ENCODE data around the gene TAX1BP3.

The TAX1BP3 gene

DNA sequence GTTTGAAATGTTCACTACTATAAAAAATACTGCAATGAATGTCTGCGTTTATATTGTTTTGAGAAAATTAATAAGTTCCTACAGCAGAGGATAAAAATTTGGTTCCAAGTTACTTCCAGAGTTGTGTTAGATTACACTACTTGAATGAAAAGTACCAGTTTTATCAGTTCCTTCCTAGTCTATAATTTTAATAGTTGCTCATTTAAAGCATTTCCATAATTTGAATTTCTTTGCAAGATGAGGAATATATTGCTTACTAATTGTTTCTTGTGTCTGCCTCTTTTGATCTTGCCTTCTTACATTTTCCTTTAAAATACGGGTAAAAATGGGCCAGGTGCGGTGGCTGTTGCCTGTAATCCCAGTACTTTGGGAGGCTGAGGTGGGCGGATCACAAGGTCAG, 4.2 kb upstream of the TAX1BP3 start:
- H3K4me1 ChIP-seq (ENCODE audit: control insufficient read depth, insufficient read depth, low read length) = peaks cover 16% of the 10 kb centered on the region
- H3K9me3 ChIP-seq (ENCODE audit: control insufficient read depth in 2 of 2, low read length in 2 of 2) = no peaks in the 10 kb centered on the region
- no peaks in the 10 kb centered on the region for H3K27me3 ChIP-seq (ENCODE audit: control insufficient read depth in 1 of 2, insufficient read depth in 2 of 2, low read length in 2 of 2)
- H3K36me3 ChIP-seq (ENCODE audit: control insufficient read depth in 2 of 2, insufficient read depth in 2 of 2, low read length in 2 of 2) = peaks cover 0 to 3% of the 10 kb centered on the region in 2 donors
- H3K9ac ChIP-seq (ENCODE audit: low read length in 2 of 2) = no peak overlapping the region
- no peak overlapping the region for H3K4me3 ChIP-seq (ENCODE audit: low read length in 2 of 2)
- no peak overlapping the region for H3K27ac ChIP-seq (ENCODE audit: low read length)

DNA sequence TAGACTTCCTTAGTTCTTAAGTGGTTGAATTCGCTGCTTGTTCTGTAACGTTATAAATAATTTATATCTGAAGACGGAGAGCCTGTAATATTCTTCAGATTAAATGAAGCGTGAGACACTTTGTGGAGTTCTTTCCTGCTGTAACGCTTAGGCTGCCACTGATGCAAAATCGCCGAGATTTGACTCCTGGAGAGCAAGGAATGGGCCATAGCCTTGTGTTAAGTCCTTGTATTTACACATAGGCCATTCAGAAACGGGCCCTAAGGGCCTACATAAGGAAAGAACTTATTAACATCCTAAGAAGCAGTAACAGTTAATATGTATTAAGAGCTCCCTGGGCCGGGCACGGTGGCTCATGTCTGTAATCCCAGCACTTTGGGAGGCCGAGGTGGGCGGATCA, 1.2 kb upstream of the TAX1BP3 start:
- Histone ChIP-seq H3K9ac (ENCODE audit: low read length in 2 of 2) (peak overlapping the region; percentile 89 to 92), H3K4me3 (ENCODE audit: low read length in 2 of 2) (peak overlapping the region; percentile 90 to 91), H3K9me3 (ENCODE audit: control insufficient read depth in 2 of 2, low read length in 2 of 2) (no peaks in the 10 kb centered on the region), H3K27ac (ENCODE audit: low read length) (peak overlapping the region; percentile 79), H3K4me1 (ENCODE audit: control insufficient read depth, insufficient read depth, low read length) (peaks cover 35% of the 10 kb centered on the region), H3K27me3 (ENCODE audit: control insufficient read depth in 1 of 2, insufficient read depth in 2 of 2, low read length in 2 of 2) (no peaks in the 10 kb centered on the region), H3K36me3 (ENCODE audit: control insufficient read depth in 2 of 2, insufficient read depth in 2 of 2, low read length in 2 of 2) (peaks cover 0 to 5% of the 10 kb centered on the region in 2 donors)

DNA sequence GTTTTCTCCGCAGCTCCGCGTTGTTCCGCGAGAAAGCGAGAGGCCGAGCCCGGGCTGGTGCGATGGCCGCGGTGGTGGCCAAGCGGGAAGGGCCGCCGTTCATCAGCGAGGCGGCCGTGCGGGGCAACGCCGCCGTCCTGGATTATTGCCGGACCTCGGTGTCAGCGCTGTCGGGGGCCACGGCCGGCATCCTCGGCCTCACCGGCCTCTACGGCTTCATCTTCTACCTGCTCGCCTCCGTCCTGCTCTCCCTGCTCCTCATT, 638 bp upstream of the TAX1BP3 start:
- H3K27me3 ChIP-seq (ENCODE audit: control insufficient read depth in 1 of 2, insufficient read depth in 2 of 2, low read length in 2 of 2) = no peaks in the 10 kb centered on the region
- peak overlapping the region; percentile 89 to 92 for H3K9ac ChIP-seq (ENCODE audit: low read length in 2 of 2)
- no peaks in the 10 kb centered on the region for H3K9me3 ChIP-seq (ENCODE audit: control insufficient read depth in 2 of 2, low read length in 2 of 2)
- H3K27ac ChIP-seq (ENCODE audit: low read length) = peak overlapping the region; percentile 79
- H3K4me3 ChIP-seq (ENCODE audit: low read length in 2 of 2) = peak overlapping the region; percentile 90 to 91
- H3K36me3 ChIP-seq (ENCODE audit: control insufficient read depth in 2 of 2, insufficient read depth in 2 of 2, low read length in 2 of 2) = peaks cover 5 to 10% of the 10 kb centered on the region in 2 donors
- peaks cover 35% of the 10 kb centered on the region for H3K4me1 ChIP-seq (ENCODE audit: control insufficient read depth, insufficient read depth, low read length)

DNA sequence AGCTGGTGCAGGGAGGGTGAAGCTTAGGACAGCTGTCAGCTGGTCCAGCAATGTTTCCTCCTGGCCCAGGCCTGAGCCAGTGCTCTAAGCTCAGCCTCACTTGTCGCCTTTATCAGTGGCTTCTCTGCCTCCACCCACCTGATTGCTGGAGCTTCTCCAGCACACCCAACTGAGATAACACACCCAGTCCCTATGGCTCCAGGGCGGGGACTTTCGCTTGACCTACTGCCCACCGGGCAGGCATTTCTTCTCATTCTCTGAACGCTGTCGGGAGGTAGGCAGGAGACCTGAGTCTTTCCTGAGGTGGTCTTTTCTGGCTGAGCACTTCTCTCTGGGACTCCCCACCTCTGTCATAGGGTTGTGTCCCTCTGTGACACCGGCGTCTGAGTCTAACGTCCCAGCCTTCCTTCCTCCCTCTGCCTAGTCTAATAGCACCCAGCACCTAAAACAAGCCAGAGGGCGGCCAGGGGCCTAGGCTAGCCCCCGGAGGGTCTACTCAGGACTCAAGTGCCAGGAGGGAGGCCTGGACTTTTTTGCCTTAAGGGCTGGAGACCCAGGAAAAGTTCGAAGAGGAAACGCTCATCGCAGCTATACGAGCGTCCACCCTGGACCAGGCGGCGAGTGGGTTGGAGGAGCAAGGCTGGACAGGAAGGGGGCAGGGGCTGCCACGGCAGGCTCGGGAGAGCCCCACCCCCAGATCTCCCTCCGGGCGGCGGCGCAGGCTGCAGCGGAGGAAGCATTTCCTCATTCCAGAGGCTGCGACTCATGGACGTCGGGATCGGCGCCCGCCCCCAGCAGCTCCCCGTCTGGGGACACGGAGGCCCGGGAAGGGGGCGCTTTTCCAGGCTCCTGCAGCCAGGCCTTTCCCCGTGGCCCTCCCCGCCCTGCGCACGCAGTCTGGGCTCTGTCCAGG, 756 bp downstream of the TAX1BP3 start:
- Histone ChIP-seq H3K36me3 (ENCODE audit: control insufficient read depth in 2 of 2, insufficient read depth in 2 of 2, low read length in 2 of 2) (peaks cover 8 to 11% of the 10 kb centered on the region in 2 donors), H3K9ac (ENCODE audit: low read length in 2 of 2) (peak overlapping the region; percentile 87 to 93), H3K9me3 (ENCODE audit: control insufficient read depth in 2 of 2, low read length in 2 of 2) (no peaks in the 10 kb centered on the region), H3K27ac (ENCODE audit: low read length) (peak overlapping the region; percentile 89), H3K4me1 (ENCODE audit: control insufficient read depth, insufficient read depth, low read length) (peaks cover 35% of the 10 kb centered on the region), H3K27me3 (ENCODE audit: control insufficient read depth in 1 of 2, insufficient read depth in 2 of 2, low read length in 2 of 2) (no peaks in the 10 kb centered on the region), H3K4me3 (ENCODE audit: low read length in 2 of 2) (peak overlapping the region; percentile 90 to 91)

DNA sequence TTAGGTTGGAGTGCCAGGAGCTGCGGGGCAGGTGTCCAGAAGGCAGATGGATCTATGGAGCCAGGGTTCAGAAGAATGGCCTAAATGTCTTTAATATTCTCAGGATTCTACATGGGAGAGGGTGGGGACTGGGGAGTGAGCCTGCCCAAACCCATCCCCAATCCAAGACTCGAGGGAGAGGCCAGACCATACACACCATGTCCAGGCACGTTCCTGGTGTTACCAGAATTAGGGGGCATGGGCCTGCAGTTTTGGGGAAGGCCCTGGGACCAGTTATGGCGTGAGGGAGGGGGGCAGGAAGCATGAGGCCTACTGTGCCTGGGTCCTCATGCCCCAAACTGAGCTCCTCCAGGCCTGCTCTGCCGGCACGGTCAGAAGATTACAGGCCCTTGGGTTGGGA, 1.9 kb downstream of the TAX1BP3 start:
- Histone ChIP-seq H3K36me3 (ENCODE audit: control insufficient read depth in 2 of 2, insufficient read depth in 2 of 2, low read length in 2 of 2) (peaks cover 8% of the 10 kb centered on the region in 2 donors), H3K4me3 (ENCODE audit: low read length in 2 of 2) (peak overlapping the region in 1 of 2 donors; percentile 8), H3K4me1 (ENCODE audit: control insufficient read depth, insufficient read depth, low read length) (peaks cover 35% of the 10 kb centered on the region), H3K9ac (ENCODE audit: low read length in 2 of 2) (peak overlapping the region; percentile 9 to 29), H3K9me3 (ENCODE audit: control insufficient read depth in 2 of 2, low read length in 2 of 2) (no peaks in the 10 kb centered on the region), H3K27me3 (ENCODE audit: control insufficient read depth in 1 of 2, insufficient read depth in 2 of 2, low read length in 2 of 2) (no peaks in the 10 kb centered on the region), H3K27ac (ENCODE audit: low read length) (no peak overlapping the region)

DNA sequence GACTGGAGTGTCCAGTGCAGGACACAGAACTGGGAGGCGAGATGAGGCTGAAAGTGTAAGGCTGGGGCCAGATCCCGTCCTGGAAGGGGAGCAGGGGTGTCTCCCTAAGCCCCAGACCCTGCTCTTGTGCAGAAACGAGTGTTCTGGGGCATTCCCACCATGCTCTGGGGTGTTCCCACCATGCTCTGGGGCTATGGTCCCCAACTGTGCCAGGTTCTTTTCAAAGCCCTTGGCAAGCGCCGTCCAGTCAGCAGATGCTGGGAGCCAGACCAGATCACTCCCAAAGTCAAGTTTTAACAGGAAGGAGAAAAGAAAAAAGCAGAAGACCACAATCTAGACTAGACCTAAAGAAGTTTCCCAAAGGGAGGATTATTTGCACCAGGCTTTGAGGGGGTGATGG, 2.5 kb downstream of the TAX1BP3 start:
- no peak overlapping the region for H3K9ac ChIP-seq (ENCODE audit: low read length in 2 of 2)
- peaks cover 8 to 10% of the 10 kb centered on the region in 2 donors for H3K36me3 ChIP-seq (ENCODE audit: control insufficient read depth in 2 of 2, insufficient read depth in 2 of 2, low read length in 2 of 2)
- H3K4me1 ChIP-seq (ENCODE audit: control insufficient read depth, insufficient read depth, low read length) = peaks cover 35% of the 10 kb centered on the region
- no peaks in the 10 kb centered on the region for H3K27me3 ChIP-seq (ENCODE audit: control insufficient read depth in 1 of 2, insufficient read depth in 2 of 2, low read length in 2 of 2)
- H3K27ac ChIP-seq (ENCODE audit: low read length) = no peak overlapping the region
- no peaks in the 10 kb centered on the region for H3K9me3 ChIP-seq (ENCODE audit: control insufficient read depth in 2 of 2, low read length in 2 of 2)
- peak overlapping the region in 1 of 2 donors; percentile 8 for H3K4me3 ChIP-seq (ENCODE audit: low read length in 2 of 2)

DNA sequence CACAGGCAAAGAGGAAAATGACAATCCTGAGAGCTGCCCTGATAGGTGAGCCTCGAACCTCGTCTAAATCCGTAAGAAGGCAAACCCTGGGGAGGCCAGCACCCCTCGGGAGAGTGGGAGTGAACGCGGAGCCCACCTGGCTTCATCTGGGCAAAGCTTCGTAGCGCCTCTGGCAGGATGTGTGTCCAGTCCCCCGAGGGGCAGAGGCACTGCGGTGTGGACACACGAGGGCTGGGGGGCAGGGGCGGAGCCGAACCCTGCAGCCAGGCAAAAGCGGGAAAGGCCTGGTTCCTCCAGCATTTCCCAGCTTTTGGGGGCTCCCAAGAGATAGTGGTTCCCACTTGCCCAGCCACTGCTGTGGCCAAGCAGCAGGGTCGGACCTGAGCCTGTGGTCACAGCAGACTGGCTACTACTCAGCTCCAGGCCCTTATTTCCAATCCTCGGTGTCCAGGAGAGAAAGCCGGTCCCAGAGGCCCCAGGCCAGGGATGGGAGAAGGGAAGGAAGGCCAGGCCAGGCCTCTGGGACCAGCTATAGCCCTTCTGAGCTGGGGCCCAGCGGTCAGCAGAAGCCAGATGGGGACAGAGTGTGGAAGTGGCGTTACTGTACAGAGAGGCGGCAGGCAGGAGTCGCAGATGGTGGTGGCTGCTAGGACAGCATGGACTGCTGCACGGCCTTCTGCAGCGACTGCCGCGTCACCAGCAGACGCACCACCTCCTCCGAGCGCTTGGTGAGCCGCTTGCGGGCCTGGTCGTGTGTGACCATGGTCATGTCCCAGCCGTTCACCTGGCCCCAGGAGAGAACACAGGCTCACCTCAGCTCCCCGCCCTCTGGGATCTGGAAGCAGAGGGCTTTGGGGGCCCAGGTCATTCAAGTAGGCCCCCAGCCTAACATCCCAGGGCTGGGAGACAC, 5.0 kb downstream of the TAX1BP3 start:
- no peaks in the 10 kb centered on the region for H3K27me3 ChIP-seq (ENCODE audit: control insufficient read depth in 1 of 2, insufficient read depth in 2 of 2, low read length in 2 of 2)
- H3K36me3 ChIP-seq (ENCODE audit: control insufficient read depth in 2 of 2, insufficient read depth in 2 of 2, low read length in 2 of 2) = peaks cover 8 to 10% of the 10 kb centered on the region in 2 donors
- no peak overlapping the region for H3K4me3 ChIP-seq (ENCODE audit: low read length in 2 of 2)
- no peak overlapping the region for H3K27ac ChIP-seq (ENCODE audit: low read length)
- H3K9me3 ChIP-seq (ENCODE audit: control insufficient read depth in 2 of 2, low read length in 2 of 2) = no peaks in the 10 kb centered on the region
- H3K9ac ChIP-seq (ENCODE audit: low read length in 2 of 2) = no peak overlapping the region
- H3K4me1 ChIP-seq (ENCODE audit: control insufficient read depth, insufficient read depth, low read length) = peaks cover 33% of the 10 kb centered on the region

DNA sequence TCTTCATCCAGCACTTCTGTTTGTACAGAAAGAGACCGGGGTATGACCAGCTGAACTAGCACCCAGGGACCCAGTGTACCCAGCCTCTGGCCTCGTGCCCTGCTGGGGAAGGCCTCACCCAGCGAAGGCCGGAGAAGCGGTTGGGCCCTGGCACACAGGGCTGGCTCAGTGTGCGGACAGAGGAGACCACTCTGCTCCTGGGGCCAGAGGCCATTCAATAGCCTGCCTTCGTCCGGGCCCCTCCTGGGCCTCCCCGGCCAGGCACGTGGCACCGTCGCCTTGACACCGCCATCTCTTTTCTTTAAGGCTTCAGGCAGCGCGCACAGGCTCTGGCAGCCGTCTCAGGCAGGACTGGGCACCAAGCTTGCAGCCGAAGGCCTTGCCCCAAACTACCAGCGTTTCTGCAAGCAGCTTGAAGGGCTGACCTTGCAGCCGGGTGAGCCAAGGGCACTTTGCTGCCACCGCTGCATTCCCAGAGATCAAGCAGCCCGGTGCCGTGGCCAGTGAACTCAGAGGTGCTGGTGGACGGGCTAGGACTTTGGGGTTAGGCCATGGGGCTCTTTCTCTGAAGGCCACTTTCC, 8.0 kb downstream of the TAX1BP3 start:
- Histone ChIP-seq H3K4me3 (ENCODE audit: low read length in 2 of 2) (no peak overlapping the region), H3K4me1 (ENCODE audit: control insufficient read depth, insufficient read depth, low read length) (peaks cover 14% of the 10 kb centered on the region), H3K27ac (ENCODE audit: low read length) (no peak overlapping the region), H3K9ac (ENCODE audit: low read length in 2 of 2) (no peak overlapping the region), H3K27me3 (ENCODE audit: control insufficient read depth in 1 of 2, insufficient read depth in 2 of 2, low read length in 2 of 2) (no peaks in the 10 kb centered on the region), H3K9me3 (ENCODE audit: control insufficient read depth in 2 of 2, low read length in 2 of 2) (no peaks in the 10 kb centered on the region), H3K36me3 (ENCODE audit: control insufficient read depth in 2 of 2, insufficient read depth in 2 of 2, low read length in 2 of 2) (peaks cover 8 to 12% of the 10 kb centered on the region in 2 donors)

DNA sequence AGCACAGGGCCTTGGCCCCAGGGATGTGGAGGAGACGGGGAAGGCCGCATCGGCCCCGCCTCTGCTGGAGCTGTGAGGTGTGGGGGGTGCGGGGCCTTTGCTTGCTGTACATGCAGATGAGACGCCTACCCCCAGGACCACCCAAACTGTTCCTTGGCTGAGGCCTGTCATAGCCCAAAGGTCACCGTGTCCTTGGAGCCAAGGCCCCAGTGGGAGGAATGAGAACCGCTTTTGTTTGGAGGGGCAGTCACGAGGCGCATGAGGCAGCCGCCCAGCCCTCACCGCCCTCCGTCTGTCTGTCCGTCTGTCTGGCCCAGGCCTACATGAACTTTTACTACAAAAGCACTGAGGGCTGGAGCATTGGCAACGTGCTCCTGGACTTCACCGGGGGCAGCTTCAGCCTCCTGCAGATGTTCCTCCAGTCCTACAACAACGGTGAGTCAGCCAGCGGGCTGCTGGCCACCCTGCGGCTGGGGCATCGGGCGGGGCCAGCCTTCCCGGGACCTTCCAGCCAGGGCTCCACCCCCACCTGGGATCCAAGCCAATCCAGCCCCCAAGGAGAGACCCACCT, 8.8 kb downstream of the TAX1BP3 start:
- H3K4me3 ChIP-seq (ENCODE audit: low read length in 2 of 2) = no peak overlapping the region
- peaks cover 14% of the 10 kb centered on the region for H3K4me1 ChIP-seq (ENCODE audit: control insufficient read depth, insufficient read depth, low read length)
- no peak overlapping the region for H3K9ac ChIP-seq (ENCODE audit: low read length in 2 of 2)
- peaks cover 7 to 12% of the 10 kb centered on the region in 2 donors for H3K36me3 ChIP-seq (ENCODE audit: control insufficient read depth in 2 of 2, insufficient read depth in 2 of 2, low read length in 2 of 2)
- H3K27me3 ChIP-seq (ENCODE audit: control insufficient read depth in 1 of 2, insufficient read depth in 2 of 2, low read length in 2 of 2) = no peaks in the 10 kb centered on the region
- H3K9me3 ChIP-seq (ENCODE audit: control insufficient read depth in 2 of 2, low read length in 2 of 2) = no peaks in the 10 kb centered on the region
- H3K27ac ChIP-seq (ENCODE audit: low read length) = peak overlapping the region; percentile 53

DNA sequence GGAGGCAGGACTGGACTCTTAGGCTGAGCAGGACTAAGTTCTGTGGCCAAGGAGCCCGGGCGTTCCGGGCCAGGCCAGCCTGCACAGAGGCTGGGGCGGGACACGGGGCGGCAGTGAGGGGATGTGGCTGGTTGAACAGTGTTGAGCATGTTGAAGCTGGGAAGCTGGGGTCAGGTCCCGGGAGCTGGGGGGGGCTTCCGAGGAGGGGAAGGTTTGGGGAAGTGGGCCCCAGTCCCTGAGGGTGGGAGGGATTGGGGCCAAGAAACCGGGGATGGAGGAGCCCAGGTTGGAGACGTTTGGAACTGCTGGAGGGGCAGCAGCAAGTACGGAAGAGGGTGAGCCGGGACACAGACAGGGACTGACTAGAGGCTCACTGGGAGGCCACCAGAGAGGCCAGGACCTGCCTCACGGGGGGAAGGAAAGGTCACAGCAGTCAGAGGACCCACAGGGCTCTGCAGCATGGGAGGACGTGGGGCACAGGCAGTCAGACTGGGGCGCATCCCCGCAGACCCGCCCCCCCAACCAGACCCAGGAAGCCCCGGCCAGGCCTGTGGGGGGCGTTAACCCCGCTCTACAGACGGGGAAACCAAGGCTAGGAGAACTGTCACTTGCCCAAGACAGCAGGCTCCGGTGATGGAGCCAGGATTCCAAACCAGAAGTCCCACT, 9.5 kb downstream of the TAX1BP3 start:
- H3K27me3 ChIP-seq (ENCODE audit: control insufficient read depth in 1 of 2, insufficient read depth in 2 of 2, low read length in 2 of 2) = no peaks in the 10 kb centered on the region
- H3K4me3 ChIP-seq (ENCODE audit: low read length in 2 of 2) = no peak overlapping the region
- H3K4me1 ChIP-seq (ENCODE audit: control insufficient read depth, insufficient read depth, low read length) = peaks cover 14% of the 10 kb centered on the region
- no peaks in the 10 kb centered on the region for H3K9me3 ChIP-seq (ENCODE audit: control insufficient read depth in 2 of 2, low read length in 2 of 2)
- H3K36me3 ChIP-seq (ENCODE audit: control insufficient read depth in 2 of 2, insufficient read depth in 2 of 2, low read length in 2 of 2) = peaks cover 0 to 6% of the 10 kb centered on the region in 2 donors
- H3K9ac ChIP-seq (ENCODE audit: low read length in 2 of 2) = no peak overlapping the region
- H3K27ac ChIP-seq (ENCODE audit: low read length) = peak overlapping the region; percentile 53
